AG04449 (cell line): ENCODE data around the gene STK32C.

Source experiments
- CTCF ChIA-PET: fragments of 350-600 bp; formaldehyde crosslinking; extraction: SDS; loops from one replicate; lab custom pipeline; 2021; ENCODE audit warnings: antibody characterized with exemption; lab: Yijun Ruan, JAX
- POLR2A ChIA-PET: fragments of 400-600, 350-600 bp; formaldehyde crosslinking; extraction: SDS; loops from one replicate; lab custom pipeline; 2020; ENCODE audit warnings: antibody characterized with exemption, inconsistent platforms; lab: Yijun Ruan, JAX
- DNase-seq: peaks from one replicate; pipeline ENCODE4 v3.0.0-alpha.2; 2010; ENCODE audit warnings: low read depth, low spot score
- H3K4me3 ChIP-seq: 2 replicates; pipeline ENCODE4 v1.5.1; 2011; ENCODE audit warnings: low read depth, mild to moderate bottlenecking, control low read depth, low read length
- TF ChIP-seq, protein P1 (sequence below): IDR thresholded peaks from one replicate; pipeline ENCODE4 v1.5.1; 2011; ENCODE audit warnings: mild to moderate bottlenecking, moderate library complexity, low read length, control low read depth, inconsistent platforms; ENCODE audit not compliant: insufficient read depth; ENCODE audit errors: missing control alignments

STK32C gene

DNA sequence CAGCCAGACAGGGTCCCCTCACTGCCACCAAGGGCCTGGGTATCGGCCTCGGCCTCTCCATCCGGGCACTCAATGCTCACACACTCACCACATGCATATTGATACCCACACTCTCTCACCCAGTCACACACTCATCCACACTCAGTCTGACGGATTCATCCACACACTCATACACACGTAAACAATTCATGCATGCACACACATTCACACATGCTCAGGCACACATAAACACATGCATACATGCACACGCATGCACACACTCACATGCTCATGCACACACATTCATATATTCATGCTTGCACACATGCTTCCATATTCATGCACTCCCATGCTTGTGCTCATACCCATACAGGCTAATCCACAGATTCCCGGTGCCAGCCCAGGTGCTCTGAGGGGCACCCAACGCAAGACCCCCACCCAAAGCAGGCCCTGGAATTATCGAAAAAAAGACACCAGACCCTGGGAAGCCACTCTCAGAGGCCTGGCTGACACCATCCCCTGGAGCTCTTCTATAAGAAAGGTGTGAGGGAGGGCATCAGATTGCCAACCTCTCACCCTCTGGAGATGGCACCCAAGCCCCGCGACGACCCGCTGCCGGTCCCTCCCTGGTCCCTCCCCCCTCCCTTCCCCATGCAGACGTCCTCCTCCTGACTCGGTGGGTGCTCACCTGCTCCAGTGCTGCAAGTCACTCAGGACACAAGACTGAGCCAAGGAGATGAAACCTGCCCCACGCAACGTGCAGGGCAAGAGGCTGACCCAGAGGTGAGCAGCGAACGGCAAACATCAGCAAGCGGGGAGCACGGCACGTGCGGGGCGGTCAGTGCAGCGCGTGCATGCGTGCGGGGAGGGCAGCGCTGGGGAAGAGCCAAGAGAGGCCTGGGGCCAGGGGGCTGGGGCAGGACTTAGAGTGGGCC, 15.2 kb downstream of the STK32C start:
- TF ChIP-seq, protein P1, sequence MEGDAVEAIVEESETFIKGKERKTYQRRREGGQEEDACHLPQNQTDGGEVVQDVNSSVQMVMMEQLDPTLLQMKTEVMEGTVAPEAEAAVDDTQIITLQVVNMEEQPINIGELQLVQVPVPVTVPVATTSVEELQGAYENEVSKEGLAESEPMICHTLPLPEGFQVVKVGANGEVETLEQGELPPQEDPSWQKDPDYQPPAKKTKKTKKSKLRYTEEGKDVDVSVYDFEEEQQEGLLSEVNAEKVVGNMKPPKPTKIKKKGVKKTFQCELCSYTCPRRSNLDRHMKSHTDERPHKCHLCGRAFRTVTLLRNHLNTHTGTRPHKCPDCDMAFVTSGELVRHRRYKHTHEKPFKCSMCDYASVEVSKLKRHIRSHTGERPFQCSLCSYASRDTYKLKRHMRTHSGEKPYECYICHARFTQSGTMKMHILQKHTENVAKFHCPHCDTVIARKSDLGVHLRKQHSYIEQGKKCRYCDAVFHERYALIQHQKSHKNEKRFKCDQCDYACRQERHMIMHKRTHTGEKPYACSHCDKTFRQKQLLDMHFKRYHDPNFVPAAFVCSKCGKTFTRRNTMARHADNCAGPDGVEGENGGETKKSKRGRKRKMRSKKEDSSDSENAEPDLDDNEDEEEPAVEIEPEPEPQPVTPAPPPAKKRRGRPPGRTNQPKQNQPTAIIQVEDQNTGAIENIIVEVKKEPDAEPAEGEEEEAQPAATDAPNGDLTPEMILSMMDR, result no peak
- no peak overlapping the region for H3K4me3 ChIP-seq
- POLR2A ChIA-PET, result no interaction called here
- DNase-seq, result no peak
- CTCF ChIA-PET, result no interaction called here

DNA sequence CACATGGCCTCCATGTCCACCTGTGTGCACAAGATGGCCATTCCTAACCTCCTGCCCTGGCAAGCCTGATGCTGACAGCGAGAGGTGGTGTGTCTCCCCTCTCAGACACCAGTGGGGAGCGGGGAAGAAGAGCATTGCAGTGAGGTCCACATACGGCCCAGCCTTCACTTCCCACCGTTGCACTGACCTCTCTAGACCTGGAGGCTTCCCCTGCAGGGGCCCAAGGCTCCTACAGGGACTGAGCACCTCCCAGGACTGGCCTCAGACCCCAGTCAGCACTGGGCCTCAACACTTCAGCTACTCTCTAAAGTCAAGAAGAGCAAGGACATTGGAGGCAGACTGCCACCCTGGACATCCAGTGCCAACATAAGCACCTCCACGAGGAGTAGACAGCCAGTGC, 15.9 kb downstream of the STK32C start:
- ChIA-PET CTCF (no interaction called here), POLR2A (no interaction called here)
- no peak for DNase-seq
- no peak overlapping the region for H3K4me3 ChIP-seq
- TF ChIP-seq, protein P1, result no peak

DNA sequence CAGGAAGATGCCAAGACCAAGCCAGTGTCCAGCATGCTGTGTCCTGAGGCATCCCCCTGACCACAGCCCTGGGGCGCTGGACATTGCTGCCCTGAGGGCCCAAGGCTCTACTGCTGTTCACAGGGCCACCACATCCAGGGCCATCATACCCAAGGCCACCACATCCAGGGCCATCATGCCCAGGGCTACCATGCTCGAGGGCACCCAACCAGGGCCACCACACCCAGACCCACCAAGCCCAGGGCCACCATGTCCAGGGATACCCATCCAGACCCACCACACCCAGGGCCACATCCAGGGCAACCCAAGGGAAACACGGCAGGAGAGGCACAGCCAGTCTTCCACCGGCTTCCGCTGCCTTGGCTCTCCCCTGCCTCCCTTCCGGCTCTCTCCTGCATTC, 17.1 kb downstream of the STK32C start:
- TF ChIP-seq, protein P1, result no peak
- H3K4me3 ChIP-seq, result no peak overlapping the region
- ChIA-PET CTCF (no interaction called here), POLR2A (no interaction called here)
- no peak for DNase-seq

DNA sequence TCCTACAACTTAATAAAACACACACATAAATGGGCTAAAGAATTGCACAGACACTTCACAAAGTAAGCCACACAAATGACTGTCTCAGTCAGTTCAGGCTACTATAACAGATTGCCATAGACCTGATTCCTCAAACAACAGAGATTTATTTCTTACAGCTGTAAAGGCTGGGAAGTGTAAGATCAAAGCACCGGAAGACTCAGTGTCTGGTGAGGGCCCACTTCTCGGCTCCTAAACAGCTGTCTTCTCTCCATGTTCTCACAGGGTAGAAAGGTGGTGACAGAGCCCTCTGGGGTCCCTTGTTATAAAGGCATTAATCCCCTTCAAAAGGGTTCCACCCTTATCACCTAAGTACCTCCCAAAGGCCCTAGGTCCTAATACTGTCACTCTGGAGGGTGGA, 18.3 kb downstream of the STK32C start:
- TF ChIP-seq, protein P1, result no peak
- CTCF ChIA-PET, result no interaction called here
- no peak overlapping the region for H3K4me3 ChIP-seq
- DNase-seq, result no peak
- POLR2A ChIA-PET, result no interaction called here

DNA sequence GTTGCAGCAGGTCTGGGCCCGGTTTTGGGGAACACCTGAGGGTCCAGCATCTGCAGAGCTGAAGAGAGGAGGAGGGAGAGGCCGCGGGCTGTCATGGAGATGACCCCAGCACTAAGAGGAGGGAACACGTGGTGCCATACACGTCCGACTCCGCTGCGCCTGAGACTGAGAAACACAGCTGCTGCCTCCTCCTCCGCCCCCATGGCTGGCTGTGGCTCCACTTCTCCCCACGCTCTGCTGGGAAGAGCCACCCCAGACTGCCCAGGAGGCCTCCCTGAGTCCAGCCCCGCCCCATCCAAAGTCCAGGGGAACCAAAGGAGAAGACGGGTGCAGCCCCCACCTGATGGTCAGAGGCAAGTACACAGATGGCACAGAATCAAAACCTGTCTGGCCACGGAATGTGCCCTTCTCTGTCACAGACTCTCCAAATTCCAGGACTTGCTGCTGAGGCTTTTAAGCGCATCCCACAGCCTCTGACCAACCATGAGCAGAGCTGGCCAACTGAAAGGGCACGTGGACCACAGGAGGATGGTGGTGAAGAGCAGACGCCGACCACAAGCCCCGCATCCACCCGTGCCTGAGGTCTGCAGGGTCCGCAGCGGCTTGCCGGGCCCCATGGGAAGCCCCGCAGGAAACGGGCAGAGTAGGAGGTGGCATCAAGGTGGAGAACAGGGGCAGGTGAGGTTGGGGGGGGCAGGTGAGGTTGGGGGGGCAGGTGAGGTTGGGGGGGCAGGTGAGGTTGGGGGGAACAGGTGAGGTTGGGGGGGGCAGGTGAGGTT, 24.0 kb downstream of the STK32C start:
- ChIA-PET CTCF (no interaction called here), POLR2A (no interaction called here)
- no peak overlapping the region for H3K4me3 ChIP-seq
- DNase-seq, result no peak
- TF ChIP-seq, protein P1, result no peak
